Uterus (tissue), 4 donors: ENCODE data around the gene NIM1K. TPM values are rescaled to one million over a fixed set of nuclear protein-coding genes. Genes with fewer than 3 reads are reported as not detected.

ENCODE experiments used
- DNase-seq, 2 donors: peaks; one replicate each; pipeline ENCODE4 v3.0.0-alpha.2; 2019 to 2020
- H3K27ac ChIP-seq, 2 donors: fragments of 200-600 bp; sonication (generic); 1 replicate in 1 of 2; 2 replicates in 1 of 2; pipeline ENCODE4 v1.5.1; 2016 to 2018
- H3K27me3 ChIP-seq, 2 donors: fragments of 200-600 bp; sonication (generic); one replicate each; pipeline ENCODE4 v1.5.1; 2018 to 2019; ENCODE audit warnings: control low read depth in 1 of 2
- H3K36me3 ChIP-seq, 2 donors: fragments of 200-600 bp; sonication (generic); one replicate each; pipeline ENCODE4 v1.5.1; 2019; ENCODE audit warnings: control low read depth in 1 of 2
- H3K4me1 ChIP-seq, 2 donors: fragments of 200-600 bp; sonication (generic); one replicate each; pipeline ENCODE4 v1.5.1; 2018 to 2019; ENCODE audit warnings: control low read depth in 1 of 2
- H3K4me3 ChIP-seq, 2 donors: fragments of 200-600 bp; sonication (generic); 1 replicate in 1 of 2; 2 replicates in 1 of 2; pipeline ENCODE4 v1.5.1; 2018 to 2019; ENCODE audit warnings: mild to moderate bottlenecking in 1 of 2
- H3K9me3 ChIP-seq, 2 donors: fragments of 200-600 bp; sonication (generic); one replicate each; pipeline ENCODE4 v1.5.1; 2019; ENCODE audit warnings: control low read depth in 1 of 2
- CTCF ChIP-seq, 4 experiments: fragments of 200-600 bp in 2 of 4; fragments of 450-650 bp in 2 of 4; sonication (generic) in 2 of 4; IDR thresholded peaks; one replicate each; pipeline ENCODE4 v1.5.1; 2016 to 2019; ENCODE audit warnings: antibody characterized with exemption in 4 of 4, mild to moderate bottlenecking in 2 of 4, moderate library complexity in 1 of 4
- POLR2A ChIP-seq, 2 donors: fragments of 450-650 bp; IDR thresholded peaks; one replicate each; pipeline ENCODE4 v1.6.1; 2016; ENCODE audit warnings: antibody characterized with exemption in 2 of 2, mild to moderate bottlenecking in 1 of 2, moderate library complexity in 1 of 2
- intact Hi-C: fragments of 100-400 bp; cut with DNase I; formaldehyde crosslinking; loops from one replicate; pipeline ENCODE4 v1.15.1; 2023; ENCODE audit warnings: low total_unique reads
- total RNA-seq, 4 donors: library from RNA; depleted of rRNA in 3 of 4; stranded (reverse); fragments of >200 nt in 3 of 4; gene quantifications; one replicate each; pipeline versions ENCODE4 v1.1.0 to v1.2.4, GENCODE V29; 2014 to 2023
- donor health status: DM: yes; HTN: yes; CAD: no.

Gene NIM1K
- total RNA-seq, 4 donors from 2014 or later, result 0.26 to 0.79 (median 0.35) TPM; not detected in 1

- Histone ChIP-seq H3K9me3 (no peaks in the 10 kb centered on the region), H3K4me1 (no peaks in the 10 kb centered on the region)
- intact Hi-C loops, result no loop called here
Observed at GRCh38 chr5:43150075-43150474, 42.0 kb upstream of the NIM1K start.

GRCh38 chr5:43150748-43151147 lies 41.3 kb upstream of the NIM1K start:
- intact Hi-C loops, result no loop called here
- Histone ChIP-seq H3K27ac (no peak overlapping the region), H3K4me1 (no peaks in the 10 kb centered on the region), H3K27me3 (no peaks in the 10 kb centered on the region), H3K9me3 (no peaks in the 10 kb centered on the region), H3K4me3 (no peak overlapping the region), H3K36me3 (no peaks in the 10 kb centered on the region)
- TF ChIP-seq CTCF (IDR thresholded peaks at IDR 0.05), result no peak
- no peak for TF ChIP-seq POLR2A (IDR thresholded peaks at IDR 0.05)
- DNase-seq, result no peak

More at GRCh38 chr5:43150075-43150474, 42.0 kb upstream of the NIM1K start:
- TF ChIP-seq CTCF (IDR thresholded peaks at IDR 0.05) (no peak), POLR2A (IDR thresholded peaks at IDR 0.05) (no peak)
- Histone ChIP-seq H3K27me3 (no peaks in the 10 kb centered on the region), H3K4me3 (no peak overlapping the region), H3K27ac (no peak overlapping the region), H3K36me3 (no peaks in the 10 kb centered on the region)
- no peak for DNase-seq

- Histone ChIP-seq H3K4me1 (no peaks in the 10 kb centered on the region), H3K4me3 (no peak overlapping the region), H3K9me3 (no peaks in the 10 kb centered on the region), H3K36me3 (no peaks in the 10 kb centered on the region), H3K27ac (no peak overlapping the region), H3K27me3 (no peaks in the 10 kb centered on the region)
- intact Hi-C loops, result no loop called here
- no peak for TF ChIP-seq CTCF (IDR thresholded peaks at IDR 0.05)
- no peak for DNase-seq
Observed at GRCh38 chr5:43152946-43153345, 39.1 kb upstream of the NIM1K start.

GRCh38 chr5:43154469-43154868 lies 37.6 kb upstream of the NIM1K start:
- intact Hi-C loops, result no loop called here
- H3K27me3 ChIP-seq, result no peaks in the 10 kb centered on the region
- no peak overlapping the region for H3K27ac ChIP-seq
- TF ChIP-seq POLR2A (IDR thresholded peaks at IDR 0.05) (no peak), CTCF (IDR thresholded peaks at IDR 0.05) (no peak)
- DNase-seq, result no peak
- H3K4me3 ChIP-seq, result no peak overlapping the region
- H3K4me1 ChIP-seq, result no peaks in the 10 kb centered on the region
- no peaks in the 10 kb centered on the region for H3K9me3 ChIP-seq
- H3K36me3 ChIP-seq, result no peaks in the 10 kb centered on the region

- Histone ChIP-seq H3K27ac (no peak overlapping the region), H3K36me3 (no peaks in the 10 kb centered on the region), H3K4me3 (no peak overlapping the region), H3K4me1 (no peaks in the 10 kb centered on the region), H3K27me3 (no peaks in the 10 kb centered on the region), H3K9me3 (no peaks in the 10 kb centered on the region)
- DNase-seq, result no peak
- TF ChIP-seq CTCF (IDR thresholded peaks at IDR 0.05) (no peak), POLR2A (IDR thresholded peaks at IDR 0.05) (no peak)
- intact Hi-C loops, result no loop called here
Observed at GRCh38 chr5:43155394-43156096, 36.5 kb upstream of the NIM1K start.
